ENCODE results near the gene ORMDL3. TPM values are rescaled to one million over a fixed set of nuclear protein-coding genes. Genes with fewer than 3 reads are reported as not detected.

Gene ORMDL3
- 1,738 and 1,968 TPM in 2 replicates for total RNA-seq (2022)
- Bru-seq, nascent RNA: percentile 100 among the genes with signal in this experiment
- percentile 100 among the genes with signal in this experiment for BruChase-seq, experiment 1, labeled RNA remaining after a 6-hour chase
- BruChase-seq, experiment 2, labeled RNA remaining after a 2-hour chase: percentile 100 among the genes with signal in this experiment
- long read RNA-seq, transcript ORMDL3-201 (4 exons, 2,111 nt): major isoform, 14 of 200 reads
- long read RNA-seq, partial matches to known transcripts: 2 of 200 reads
- long read RNA-seq, other reads (novel, unspliced or antisense): 180 of 200 reads

GRCh38 chr17:39927101-39927928 lies at the start of gene ORMDL3, which contains the start of gene LRRC3C:
Gene ORMDL3 (minus strand): TSS chr17:39927601. CDS start chr17:39924203, 3,398 bp downstream.
Gene LRRC3C (plus strand): TSS chr17:39927732. CDS start chr17:39941524, 13,792 bp downstream.
- no peak for TF ChIP-seq CTCF (IDR thresholded peaks at IDR 0.05; ENCODE audit: unreplicated experiment)
- no peaks in the 10 kb centered on the region for H3K27me3 Mint-ChIP-seq (ENCODE audit: unreplicated experiment)
- intact Hi-C loops (cut with micrococcal nuclease; ENCODE audit: unreplicated experiment): loop anchor here (1.0 to 10.0 kb wide), 4 partner anchors 221 to 490 kb away; partner anchors contain the start of genes CDC6, PGAP3 and TOP2A
- no TSS peak for BruUV-seq (replicated peaks)
- peaks cover 60% of the 10 kb centered on the region for H3K4me1 Mint-ChIP-seq (ENCODE audit: low read depth, unreplicated experiment)
- no peak for DNase-seq
- peaks cover 72% of the 10 kb centered on the region for H3K36me3 Mint-ChIP-seq (ENCODE audit: insufficient read depth, unreplicated experiment)
- H3K27ac Mint-ChIP-seq (ENCODE audit: unreplicated experiment): peak within 1 kb of the TSS; percentile 66
- CTCF ChIA-PET: interaction anchor here (0.6 to 109.6 kb wide), 60 partner anchors 9 to 1752 kb away, joined by 3 to 8195 read pairs (median 7); partner anchors contain the start of genes CSF3, ERBB2, GRB7 and GSDMA
- peak within 1 kb of the TSS; percentile 74 for H3K4me3 Mint-ChIP-seq (ENCODE audit: low read depth, unreplicated experiment)
- no peaks in the 10 kb centered on the region for H3K9me3 Mint-ChIP-seq (ENCODE audit: low read depth, unreplicated experiment)

- no peaks in the 10 kb centered on the region for H3K9me3 Mint-ChIP-seq (ENCODE audit: low read depth, unreplicated experiment)
- H3K4me3 Mint-ChIP-seq (ENCODE audit: low read depth, unreplicated experiment): no peak overlapping the region
- H3K4me1 Mint-ChIP-seq (ENCODE audit: low read depth, unreplicated experiment): peaks cover 17% of the 10 kb centered on the region
- H3K27ac Mint-ChIP-seq (ENCODE audit: unreplicated experiment): no peak overlapping the region
- CTCF ChIA-PET: interaction anchor here (0.7 to 109.6 kb wide), 34 partner anchors 17 to 524 kb away, joined by 3 to 8195 read pairs (median 6); partner anchors contain the start of genes CSF3, ERBB2, GRB7 and GSDMA
- peaks cover 84% of the 10 kb centered on the region for H3K27me3 Mint-ChIP-seq (ENCODE audit: unreplicated experiment)
- intact Hi-C loops (cut with micrococcal nuclease; ENCODE audit: unreplicated experiment): no loop called here
- BruUV-seq (replicated peaks): no TSS peak
- peaks cover 17% of the 10 kb centered on the region for H3K36me3 Mint-ChIP-seq (ENCODE audit: insufficient read depth, unreplicated experiment)
- no peak for TF ChIP-seq CTCF (IDR thresholded peaks at IDR 0.05; ENCODE audit: unreplicated experiment)
- DNase-seq: no peak
These were observed 48.4 kb upstream of the ORMDL3 start for GRCh38 chr17:39975801-39976200.

- peak; percentile 82 for DNase-seq
- H3K4me1 Mint-ChIP-seq (ENCODE audit: low read depth, unreplicated experiment): peaks cover 15% of the 10 kb centered on the region
- CTCF ChIA-PET: interaction anchor here (0.6 to 109.6 kb wide), 27 partner anchors 6 to 755 kb away, joined by 3 to 8195 read pairs (median 10); partner anchors contain the start of genes CSF3, ERBB2, GRB7 and GSDMA
- intact Hi-C loops (cut with micrococcal nuclease; ENCODE audit: unreplicated experiment): no loop called here
- no TSS peak for BruUV-seq (replicated peaks)
- H3K27ac Mint-ChIP-seq (ENCODE audit: unreplicated experiment): no peak overlapping the region
- H3K36me3 Mint-ChIP-seq (ENCODE audit: insufficient read depth, unreplicated experiment): peaks cover 6% of the 10 kb centered on the region
- peaks cover 85% of the 10 kb centered on the region for H3K27me3 Mint-ChIP-seq (ENCODE audit: unreplicated experiment)
- no peak for TF ChIP-seq CTCF (IDR thresholded peaks at IDR 0.05; ENCODE audit: unreplicated experiment)
- no peak overlapping the region for H3K4me3 Mint-ChIP-seq (ENCODE audit: low read depth, unreplicated experiment)
- no peaks in the 10 kb centered on the region for H3K9me3 Mint-ChIP-seq (ENCODE audit: low read depth, unreplicated experiment)
These were observed 47.0 kb upstream of the ORMDL3 start for GRCh38 chr17:39974433-39974832.

DNA sequence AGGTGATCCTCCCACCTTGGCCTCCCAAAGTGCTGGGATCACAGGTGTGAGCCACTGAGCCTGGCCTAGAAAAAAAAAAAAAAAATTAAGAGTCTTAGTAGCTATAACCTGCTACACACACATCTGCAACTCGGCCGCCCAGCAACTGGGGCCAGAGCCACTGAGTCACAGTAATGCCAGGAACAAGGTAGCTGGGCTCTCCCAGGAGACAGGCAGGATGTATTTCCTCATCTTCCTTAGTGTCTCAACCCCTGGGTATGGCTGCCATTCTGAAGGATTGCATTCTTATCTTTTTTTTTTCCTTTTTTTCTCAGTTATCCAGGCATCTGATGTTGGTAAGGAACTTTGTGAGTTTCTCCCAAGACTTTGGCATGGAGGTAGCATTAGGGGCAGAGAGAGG lies 46.1 kb upstream of the ORMDL3 start:
- Mint-ChIP-seq H3K9me3 (ENCODE audit: low read depth, unreplicated experiment) (no peaks in the 10 kb centered on the region), H3K4me3 (ENCODE audit: low read depth, unreplicated experiment) (no peak overlapping the region), H3K4me1 (ENCODE audit: low read depth, unreplicated experiment) (peaks cover 14% of the 10 kb centered on the region), H3K36me3 (ENCODE audit: insufficient read depth, unreplicated experiment) (peaks cover 12% of the 10 kb centered on the region), H3K27ac (ENCODE audit: unreplicated experiment) (no peak overlapping the region), H3K27me3 (ENCODE audit: unreplicated experiment) (peaks cover 85% of the 10 kb centered on the region)
- no peak for TF ChIP-seq CTCF (IDR thresholded peaks at IDR 0.05; ENCODE audit: unreplicated experiment)
- no TSS peak for BruUV-seq (replicated peaks)
- CTCF ChIA-PET: interaction anchor here (0.5 to 109.6 kb wide), 35 partner anchors 5 to 1369 kb away, joined by 3 to 8195 read pairs (median 5); partner anchors contain the start of genes CSF3, ERBB2, GRB7 and GSDMA
- intact Hi-C loops (cut with micrococcal nuclease; ENCODE audit: unreplicated experiment): no loop called here
- no peak for DNase-seq

Data from Calu3 (cell line).